ENCODE results near the gene MYO1E. TPM values are rescaled to one million over a fixed set of nuclear protein-coding genes. Genes with fewer than 3 reads are reported as not detected.

The MYO1E gene
- 100 to 1,000 TPM in 1 of 4 donors, 10 to 100 TPM in 3; 55.7 to 147 (median 68.5) TPM for total RNA-seq

DNA sequence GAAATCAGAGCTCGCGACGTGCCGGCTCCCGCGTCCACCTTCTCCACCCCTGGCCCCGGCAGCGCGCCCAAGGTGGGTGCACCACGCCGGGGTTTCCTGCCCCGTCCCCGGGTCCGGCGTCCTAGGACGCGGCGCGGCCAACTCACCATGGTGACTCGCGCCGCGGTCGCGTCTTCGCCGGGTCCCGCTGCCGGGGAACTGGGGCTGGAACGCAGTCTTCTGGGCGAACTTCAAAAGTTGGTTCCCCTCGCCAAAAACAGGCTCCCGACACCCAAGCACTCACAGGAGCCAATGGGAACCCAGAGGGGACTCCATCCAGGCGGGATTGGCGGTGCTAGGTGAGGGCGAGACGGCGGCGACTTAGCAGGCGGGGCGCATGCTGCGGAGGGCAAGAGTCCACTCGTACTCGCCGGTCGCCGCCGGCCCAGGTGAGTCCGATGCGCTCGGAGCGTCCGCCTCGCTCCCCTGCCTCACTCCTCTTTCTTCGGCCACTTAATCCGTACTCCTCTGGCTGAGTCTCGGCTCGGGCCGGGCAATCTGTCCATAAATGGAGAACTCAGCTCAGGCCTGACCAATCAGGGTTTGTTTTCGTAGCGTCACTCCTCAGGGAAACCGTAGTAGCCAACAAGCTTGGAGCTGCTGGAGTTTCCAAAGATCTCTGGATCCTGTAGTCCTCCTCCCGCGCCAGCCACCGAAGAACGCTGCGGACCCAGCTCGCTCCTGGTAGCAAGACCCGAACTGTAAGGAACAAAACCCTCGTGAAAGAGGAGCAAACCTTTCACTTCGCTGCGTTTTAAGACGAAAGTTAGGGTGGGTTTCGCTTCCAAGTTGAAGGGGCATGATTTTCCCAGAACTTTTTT, at the start of gene MYO1E:
Gene MYO1E, minus strand, starts transcription at position 520 of the 860 bp plus-strand sequence. Its CDS starts 371 bp downstream, at position 149.
- Histone ChIP-seq H3K27ac (peak within 1 kb of the TSS; percentile 91 to 98 (median 94)), H3K27me3 (no peaks in the 10 kb centered on the region), H3K4me3 (peak within 1 kb of the TSS; percentile 81 to 98 (median 98)), H3K4me1 (peaks cover 0 to 28% (median 4%) of the 10 kb centered on the region in 4 donors), H3K9me3 (no peaks in the 10 kb centered on the region), H3K36me3 (no peaks in the 10 kb centered on the region)
- DNase-seq (ENCODE audit: low spot score in 2 of 2): peak; percentile 75 to 88
- peak; percentile 45 to 99 for TF ChIP-seq EP300 (IDR thresholded peaks at IDR 0.05)
- TF ChIP-seq POLR2A (IDR thresholded peaks at IDR 0.05): peak; percentile 72 to 98
- TF ChIP-seq, protein P1, sequence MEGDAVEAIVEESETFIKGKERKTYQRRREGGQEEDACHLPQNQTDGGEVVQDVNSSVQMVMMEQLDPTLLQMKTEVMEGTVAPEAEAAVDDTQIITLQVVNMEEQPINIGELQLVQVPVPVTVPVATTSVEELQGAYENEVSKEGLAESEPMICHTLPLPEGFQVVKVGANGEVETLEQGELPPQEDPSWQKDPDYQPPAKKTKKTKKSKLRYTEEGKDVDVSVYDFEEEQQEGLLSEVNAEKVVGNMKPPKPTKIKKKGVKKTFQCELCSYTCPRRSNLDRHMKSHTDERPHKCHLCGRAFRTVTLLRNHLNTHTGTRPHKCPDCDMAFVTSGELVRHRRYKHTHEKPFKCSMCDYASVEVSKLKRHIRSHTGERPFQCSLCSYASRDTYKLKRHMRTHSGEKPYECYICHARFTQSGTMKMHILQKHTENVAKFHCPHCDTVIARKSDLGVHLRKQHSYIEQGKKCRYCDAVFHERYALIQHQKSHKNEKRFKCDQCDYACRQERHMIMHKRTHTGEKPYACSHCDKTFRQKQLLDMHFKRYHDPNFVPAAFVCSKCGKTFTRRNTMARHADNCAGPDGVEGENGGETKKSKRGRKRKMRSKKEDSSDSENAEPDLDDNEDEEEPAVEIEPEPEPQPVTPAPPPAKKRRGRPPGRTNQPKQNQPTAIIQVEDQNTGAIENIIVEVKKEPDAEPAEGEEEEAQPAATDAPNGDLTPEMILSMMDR (IDR thresholded peaks at IDR 0.05): peak in 1 of 5 experiments; percentile 29
- WGBS, 2 donors: 0 to 1% methylated on average over 20 to 71 of the region's 74 CpGs

DNA sequence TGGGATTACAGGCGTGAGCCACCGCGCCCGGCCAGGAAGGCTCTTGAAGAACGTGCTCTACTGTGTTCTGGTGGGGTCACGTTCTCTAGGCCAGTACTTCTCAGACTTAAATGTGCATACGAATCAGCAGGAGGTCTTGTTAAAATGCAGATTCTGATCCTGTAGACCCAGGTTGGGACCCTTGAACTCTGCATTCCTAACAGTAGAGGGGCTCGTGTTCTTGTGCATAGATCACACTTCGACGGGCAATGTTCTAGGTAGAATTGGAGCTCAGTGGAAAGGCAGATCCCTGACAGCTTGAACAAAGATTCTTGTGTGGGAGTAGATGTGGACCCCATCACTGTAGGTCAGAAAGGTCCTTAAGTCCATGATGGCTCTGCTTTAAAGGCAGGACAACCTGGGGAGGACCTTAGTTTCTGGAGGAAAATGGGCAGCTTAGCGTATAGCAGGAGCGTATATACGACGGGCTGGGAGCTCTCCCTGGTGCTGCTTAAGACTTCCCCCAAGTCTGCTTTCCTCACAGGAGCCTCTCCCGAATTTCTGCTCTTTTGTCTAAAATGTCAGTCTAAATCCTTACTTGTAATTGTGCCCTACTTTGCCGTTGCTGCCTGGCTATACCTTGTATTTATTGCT, 48.4 kb upstream of the MYO1E start:
- WGBS, 2 donors: 19 to 43% methylated on average over 10 to 12 of the region's 16 CpGs

DNA sequence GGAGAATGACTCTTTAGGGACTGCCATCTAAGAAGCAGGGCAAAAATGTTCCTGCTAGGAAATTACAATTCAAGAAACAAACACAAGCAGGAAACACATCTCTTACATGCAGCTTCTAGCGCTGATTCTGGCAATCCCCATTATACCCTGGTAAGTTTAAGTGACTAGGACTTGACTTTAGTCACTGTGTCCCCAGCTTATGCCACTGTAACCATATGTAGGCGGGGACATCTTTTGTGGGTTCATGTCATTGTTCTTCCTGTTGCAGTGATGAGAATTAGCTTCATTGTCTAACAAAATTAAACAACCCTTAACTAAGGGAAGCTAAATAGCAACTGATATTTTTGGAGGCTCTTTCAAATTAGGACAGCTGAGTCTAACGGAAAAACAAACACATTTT, 47.4 kb upstream of the MYO1E start:
- Histone ChIP-seq H3K4me1 (no peaks in the 10 kb centered on the region), H3K27ac (no peak overlapping the region), H3K27me3 (no peaks in the 10 kb centered on the region), H3K4me3 (no peak overlapping the region), H3K9me3 (no peaks in the 10 kb centered on the region), H3K36me3 (no peaks in the 10 kb centered on the region)
- TF ChIP-seq EP300 (IDR thresholded peaks at IDR 0.05) (no peak), POLR2A (IDR thresholded peaks at IDR 0.05) (no peak)
- TF ChIP-seq, protein P1 (IDR thresholded peaks at IDR 0.05): no peak
- DNase-seq (ENCODE audit: low spot score in 2 of 2): no peak
- WGBS, 2 donors: 81 to 89% methylated on average over 3 of the region's 3 CpGs

More for the DNA sequence above, 48.4 kb upstream of the MYO1E start:
- Histone ChIP-seq H3K4me3 (no peak overlapping the region), H3K4me1 (no peaks in the 10 kb centered on the region), H3K36me3 (no peaks in the 10 kb centered on the region), H3K9me3 (no peaks in the 10 kb centered on the region), H3K27ac (no peak overlapping the region), H3K27me3 (no peaks in the 10 kb centered on the region)
- TF ChIP-seq POLR2A (IDR thresholded peaks at IDR 0.05) (no peak), EP300 (IDR thresholded peaks at IDR 0.05) (no peak)
- TF ChIP-seq, protein P1 (IDR thresholded peaks at IDR 0.05): no peak
- DNase-seq (ENCODE audit: low spot score in 2 of 2): no peak

DNA sequence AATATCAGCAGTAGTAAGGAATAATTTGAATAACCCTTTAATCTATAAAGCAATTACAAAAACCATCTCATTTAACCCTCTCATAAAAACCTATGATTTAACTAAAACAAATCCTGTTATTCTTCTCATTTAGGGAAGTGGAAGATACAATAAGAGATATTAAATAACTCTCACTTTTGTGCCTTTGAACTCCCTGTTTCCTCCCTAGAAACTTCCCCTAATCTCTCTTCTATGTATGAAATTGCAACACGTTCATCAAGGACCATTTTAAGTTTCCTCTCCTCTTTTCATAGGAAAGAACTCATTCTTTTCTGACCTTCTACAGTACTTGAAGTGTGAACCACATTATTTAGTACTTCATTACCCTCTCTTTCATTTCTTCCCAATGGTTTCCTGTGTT, 46.5 kb upstream of the MYO1E start:
- H3K27ac ChIP-seq: no peak overlapping the region
- H3K36me3 ChIP-seq: no peaks in the 10 kb centered on the region
- no peak for DNase-seq (ENCODE audit: low spot score in 2 of 2)
- 73 to 78% methylated on average over 1 of the region's 1 CpG for WGBS, 2 donors
- TF ChIP-seq POLR2A (IDR thresholded peaks at IDR 0.05) (no peak), EP300 (IDR thresholded peaks at IDR 0.05) (no peak)
- TF ChIP-seq, protein P1 (IDR thresholded peaks at IDR 0.05): no peak
- no peaks in the 10 kb centered on the region for H3K9me3 ChIP-seq
- no peaks in the 10 kb centered on the region for H3K27me3 ChIP-seq
- no peak overlapping the region for H3K4me3 ChIP-seq
- H3K4me1 ChIP-seq: no peaks in the 10 kb centered on the region

DNA sequence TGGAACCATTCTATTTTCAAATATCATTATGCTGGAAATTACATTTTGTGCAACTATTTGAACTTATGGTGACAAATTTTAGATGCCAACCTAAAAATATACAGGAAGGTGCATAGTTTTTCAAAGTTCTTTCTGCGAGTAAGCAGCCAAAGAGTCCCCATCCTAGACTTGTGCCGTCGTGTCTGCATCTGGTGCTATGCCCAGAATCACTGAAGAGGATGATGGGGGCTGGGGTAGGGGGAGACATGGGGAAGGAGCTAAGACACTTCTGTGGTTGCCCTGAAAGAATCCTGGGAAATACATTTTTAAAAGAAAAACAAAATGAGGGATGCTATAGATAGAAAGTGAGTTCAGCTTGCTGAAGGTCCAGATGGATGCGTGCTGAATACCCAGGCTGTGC, 44.1 kb upstream of the MYO1E start:
- Histone ChIP-seq H3K27ac (no peak overlapping the region), H3K9me3 (no peaks in the 10 kb centered on the region), H3K27me3 (no peaks in the 10 kb centered on the region), H3K4me3 (no peak overlapping the region), H3K4me1 (no peaks in the 10 kb centered on the region), H3K36me3 (no peaks in the 10 kb centered on the region)
- DNase-seq (ENCODE audit: low spot score in 2 of 2): no peak
- WGBS, 2 donors: 73 to 83% methylated on average over 4 of the region's 4 CpGs
- TF ChIP-seq, protein P1 (IDR thresholded peaks at IDR 0.05): no peak
- TF ChIP-seq EP300 (IDR thresholded peaks at IDR 0.05) (no peak), POLR2A (IDR thresholded peaks at IDR 0.05) (no peak)
